ENCODE data around the gene SNX13. TPM values are rescaled to one million over a fixed set of nuclear protein-coding genes. Genes with fewer than 3 reads are reported as not detected.

Gene SNX13
- total RNA-seq, 1 donor, result 11.3 TPM

- DNase-seq (ENCODE audit: low read depth in 2 of 3, low spot score in 2 of 3), result no peak
Observed at GRCh38 chr7:17948526-17949238, 8.4 kb upstream of the SNX13 start.

GRCh38 chr7:17947620-17948019 is 7.3 kb upstream of the SNX13 start:
- no peak for DNase-seq (ENCODE audit: low read depth in 2 of 3, low spot score in 2 of 3)

- DNase-seq (ENCODE audit: low read depth in 2 of 3, low spot score in 2 of 3), result no peak
Observed at GRCh38 chr7:17946591-17946990, 6.3 kb upstream of the SNX13 start.

- DNase-seq (ENCODE audit: low read depth in 2 of 3, low spot score in 2 of 3), result no peak
Observed at GRCh38 chr7:17944720-17945119, 4.4 kb upstream of the SNX13 start.

- DNase-seq (ENCODE audit: low read depth in 2 of 3, low spot score in 2 of 3), result no peak
Observed at GRCh38 chr7:17943006-17943405, 2.7 kb upstream of the SNX13 start.

- no peak for DNase-seq (ENCODE audit: low read depth in 2 of 3, low spot score in 2 of 3)
Observed at GRCh38 chr7:17942231-17942630, 1.9 kb upstream of the SNX13 start.

- peak; percentile 11 to 21 (median 21) for DNase-seq (ENCODE audit: low read depth in 2 of 3, low spot score in 2 of 3)
Observed at GRCh38 chr7:17940951-17941431, 697 bp upstream of the SNX13 start.

- peak in 2 of 3 donors; percentile 49 to 55 for DNase-seq (ENCODE audit: low read depth in 2 of 3, low spot score in 2 of 3)
Observed at GRCh38 chr7:17939606-17940301, 540 bp downstream of the SNX13 start.

- DNase-seq (ENCODE audit: low read depth in 2 of 3, low spot score in 2 of 3), result no peak
Observed at GRCh38 chr7:17939211-17939605, 1.1 kb downstream of the SNX13 start.

- no peak for DNase-seq (ENCODE audit: low read depth in 2 of 3, low spot score in 2 of 3)
Observed at GRCh38 chr7:17937506-17938120, 2.7 kb downstream of the SNX13 start.

- DNase-seq (ENCODE audit: low read depth in 2 of 3, low spot score in 2 of 3), result no peak
Observed at GRCh38 chr7:17936321-17936720, 4.0 kb downstream of the SNX13 start.

- no peak for DNase-seq (ENCODE audit: low read depth in 2 of 3, low spot score in 2 of 3)
Observed at GRCh38 chr7:17934612-17935240, 5.6 kb downstream of the SNX13 start.

GRCh38 chr7:17934094-17934493 is 6.2 kb downstream of the SNX13 start:
- peak in 1 of 3 donors; percentile 56 for DNase-seq (ENCODE audit: low read depth in 2 of 3, low spot score in 2 of 3)

- no peak for DNase-seq (ENCODE audit: low read depth in 2 of 3, low spot score in 2 of 3)
Observed at GRCh38 chr7:17932770-17933169, 7.5 kb downstream of the SNX13 start.

GRCh38 chr7:17931069-17931468 is 9.2 kb downstream of the SNX13 start:
- no peak for DNase-seq (ENCODE audit: low read depth in 2 of 3, low spot score in 2 of 3)

GRCh38 chr7:17930546-17930945 is 9.7 kb downstream of the SNX13 start:
- DNase-seq (ENCODE audit: low read depth in 2 of 3, low spot score in 2 of 3), result no peak

- no peak for DNase-seq (ENCODE audit: low read depth in 2 of 3, low spot score in 2 of 3)
Observed at GRCh38 chr7:17929647-17930395, 10.5 kb downstream of the SNX13 start.

- no peak for DNase-seq (ENCODE audit: low read depth in 2 of 3, low spot score in 2 of 3)
Observed at GRCh38 chr7:17928055-17928454, 12.2 kb downstream of the SNX13 start.

GRCh38 chr7:17921857-17922416 is 18.4 kb downstream of the SNX13 start:
- no peak for DNase-seq (ENCODE audit: low read depth in 2 of 3, low spot score in 2 of 3)

- no peak for DNase-seq (ENCODE audit: low read depth in 2 of 3, low spot score in 2 of 3)
Observed at GRCh38 chr7:17917842-17918241, 22.5 kb downstream of the SNX13 start.

All from hematopoietic multipotent progenitor cell (in vitro differentiated cells).